Ishikawa (cell line): ENCODE results near the gene CD274.

ENCODE experiments used
- CEBPB ChIP-seq: IDR thresholded peaks from 2 replicates; pipeline ENCODE4 v1.6.1; 2012
- CREB1 ChIP-seq: IDR thresholded peaks from 2 replicates; pipeline ENCODE4 v1.6.1; 2012; ENCODE audit warnings: low read depth
- EGR1 ChIP-seq: IDR thresholded peaks from 2 replicates; pipeline ENCODE4 v1.6.1; 2012
- EP300 ChIP-seq: IDR thresholded peaks from 2 replicates; pipeline ENCODE4 v1.6.1; 2012; ENCODE audit warnings: borderline replicate concordance
- FOXM1 ChIP-seq: IDR thresholded peaks from 2 replicates; pipeline ENCODE4 v1.6.1; 2012; ENCODE audit warnings: low read depth, borderline replicate concordance
- MAX ChIP-seq: IDR thresholded peaks from 2 replicates; pipeline ENCODE4 v1.6.1; 2012
- NFIC ChIP-seq: IDR thresholded peaks from 2 replicates; pipeline ENCODE4 v1.6.1; 2012
- RAD21 ChIP-seq: IDR thresholded peaks from 2 replicates; pipeline ENCODE4 v1.6.1; 2012; ENCODE audit warnings: low read depth
- REST ChIP-seq: IDR thresholded peaks from 2 replicates; pipeline ENCODE4 v1.6.1; 2012; ENCODE audit warnings: low read depth, mild to moderate bottlenecking
- TAF1 ChIP-seq: IDR thresholded peaks from 2 replicates; pipeline ENCODE4 v1.6.1; 2012; ENCODE audit warnings: low read depth, mild to moderate bottlenecking
- TCF12 ChIP-seq: IDR thresholded peaks from 2 replicates; pipeline ENCODE4 v1.6.1; 2012; ENCODE audit warnings: low read depth
- TEAD4 ChIP-seq: IDR thresholded peaks from 2 replicates; pipeline ENCODE4 v1.6.1; 2012
- USF1 ChIP-seq: IDR thresholded peaks from 2 replicates; pipeline ENCODE4 v1.6.1; 2012
- YY1 ChIP-seq: IDR thresholded peaks from 2 replicates; pipeline ENCODE4 v1.6.1; 2012; ENCODE audit warnings: low read depth
- ZBTB7A ChIP-seq: IDR thresholded peaks from 2 replicates; pipeline ENCODE4 v1.6.1; 2012; ENCODE audit warnings: low read depth

Gene CD274

GRCh38 chr9:5428794-5429528 is 21.4 kb upstream of the CD274 start:
- TF ChIP-seq YY1: no peak
- TF ChIP-seq RAD21: no peak
- no peak for TF ChIP-seq EP300
- no peak for TF ChIP-seq TEAD4
- TF ChIP-seq CEBPB: no peak
- no peak for TF ChIP-seq EGR1
- no peak for TF ChIP-seq TCF12

- no peak for TF ChIP-seq MAX
- TF ChIP-seq EP300: no peak
- TF ChIP-seq CEBPB: no peak
- no peak for TF ChIP-seq RAD21
- TF ChIP-seq NFIC: no peak
- no peak for TF ChIP-seq ZBTB7A
- TF ChIP-seq EGR1: no peak
- TF ChIP-seq REST: no peak
- no peak for TF ChIP-seq YY1
- no peak for TF ChIP-seq TEAD4
Measured at GRCh38 chr9:5429873-5430564, 20.3 kb upstream of the CD274 start.

- TF ChIP-seq NFIC: no peak
- no peak for TF ChIP-seq CREB1
- no peak for TF ChIP-seq FOXM1
- TF ChIP-seq REST: no peak
- TF ChIP-seq TAF1: no peak
- no peak for TF ChIP-seq TEAD4
- no peak for TF ChIP-seq MAX
- TF ChIP-seq EGR1: no peak
- no peak for TF ChIP-seq USF1
Measured at GRCh38 chr9:5430912-5431311, 19.4 kb upstream of the CD274 start.

GRCh38 chr9:5435912-5436311 is 14.4 kb upstream of the CD274 start:
- no peak for TF ChIP-seq RAD21
- TF ChIP-seq NFIC: no peak
- no peak for TF ChIP-seq REST
- no peak for TF ChIP-seq USF1
- TF ChIP-seq CREB1: no peak
- no peak for TF ChIP-seq EGR1
- no peak for TF ChIP-seq FOXM1
- TF ChIP-seq TEAD4: no peak
- TF ChIP-seq TCF12: no peak
- TF ChIP-seq CEBPB: no peak
- no peak for TF ChIP-seq TAF1
- no peak for TF ChIP-seq MAX
- TF ChIP-seq ZBTB7A: no peak
- no peak for TF ChIP-seq YY1
- no peak for TF ChIP-seq EP300
